Right lobe of liver (tissue), 6 donors: ENCODE data around the gene AMOTL2. TPM values are rescaled to one million over a fixed set of nuclear protein-coding genes. Genes with fewer than 3 reads are reported as not detected.

Experiments used
- ATAC-seq, 4 donors: fragments of 200-7000 bp; cut with Tn5 transposase; one replicate each; pipeline ENCODE4 v1.9.1; 2020; ENCODE audit warnings: mild to moderate bottlenecking in 4 of 4, moderate library complexity in 4 of 4
- DNase-seq, 3 donors: peaks; one replicate each; pipeline ENCODE4 v3.0.0-alpha.2; 2020
- H3K27ac ChIP-seq, 3 donors: fragments of 200-600 bp; one replicate each; pipeline ENCODE4 v1.8.0; 2022
- H3K27me3 ChIP-seq, 2 donors: fragments of 200-600 bp; one replicate each; pipeline ENCODE4 v1.8.0; 2022
- H3K36me3 ChIP-seq, 4 donors: fragments of 200-600 bp; sonication (generic) in 1 of 4; one replicate each; pipeline versions ENCODE4 v1.5.1 to v1.8.0; 2017 to 2022; ENCODE audit warnings: control low read depth in 1 of 4
- H3K4me1 ChIP-seq, 4 donors: fragments of 200-600 bp; sonication (generic) in 1 of 4; one replicate each; pipeline versions ENCODE4 v1.5.1 to v1.8.0; 2017 to 2022; ENCODE audit warnings: control low read depth in 1 of 4
- H3K4me3 ChIP-seq, 3 donors: fragments of 200-600 bp; one replicate each; pipeline ENCODE4 v1.8.0; 2022
- H3K9me3 ChIP-seq, 4 donors: fragments of 200-600 bp; sonication (generic) in 1 of 4; one replicate each; pipeline versions ENCODE4 v1.5.1 to v1.8.0; 2017 to 2022; ENCODE audit warnings: control low read depth in 1 of 4
- POLR2A ChIP-seq: fragments of 450-650 bp; IDR thresholded peaks from one replicate; pipeline ENCODE4 v1.6.1; 2017; ENCODE audit warnings: antibody characterized with exemption, mild to moderate bottlenecking
- WGBS: methylation state at CpG from one replicate; pipeline ENCODE4 v1.1.6; 2018; ENCODE audit warnings: low coverage, low lambda C conversion rate; ENCODE audit not compliant: insufficient coverage; ENCODE audit errors: missing lambda C conversion rate; 5-methylcytosine and 5-hydroxymethylcytosine counted together
- intact Hi-C, 2 donors: fragments of 100-400 bp; cut with DNase I; formaldehyde crosslinking; loops; one replicate each; pipeline versions ENCODE4 v1.11.2 to v1.14.1; 2022
- total RNA-seq, 6 experiments: library from RNA; depleted of rRNA in 2 of 6; stranded (reverse); fragments of >200 nt in 2 of 6; fragmentation: NEBNext Ultra II Directional in 3 of 6; extraction: Animal tissue kit (Norgen Biotek cat#: 25700) in 3 of 6; gene quantifications; one replicate each; pipeline versions ENCODE4 v1.1.0 to v1.2.4, GENCODE V29; 2016 to 2023
- TF ChIP-seq, protein P1 (sequence below), 4 donors: fragments of 200-600 bp in 3 of 4; fragments of 450-650 bp in 1 of 4; IDR thresholded peaks; one replicate each; pipeline versions ENCODE4 v1.5.1 to v1.8.0; 2016 to 2022; ENCODE audit warnings: antibody characterized with exemption in 4 of 4, mild to moderate bottlenecking in 2 of 4
- donor health status: DM: no; HTN: yes; CAD: no.
- donor health status: DM: no; HTN: no; CAD: no.
- donor health status: DM: no; HTN: no; CAD: no.
- donor health status: DM: no; HTN: yes; CAD: no.
- donor health status: DM: no; HTN: yes; CAD: no.

Gene AMOTL2
- total RNA-seq, 6 experiments from 2014 or later = 18.0 to 33.3 (median 21.8) TPM

- TF ChIP-seq, protein P1, sequence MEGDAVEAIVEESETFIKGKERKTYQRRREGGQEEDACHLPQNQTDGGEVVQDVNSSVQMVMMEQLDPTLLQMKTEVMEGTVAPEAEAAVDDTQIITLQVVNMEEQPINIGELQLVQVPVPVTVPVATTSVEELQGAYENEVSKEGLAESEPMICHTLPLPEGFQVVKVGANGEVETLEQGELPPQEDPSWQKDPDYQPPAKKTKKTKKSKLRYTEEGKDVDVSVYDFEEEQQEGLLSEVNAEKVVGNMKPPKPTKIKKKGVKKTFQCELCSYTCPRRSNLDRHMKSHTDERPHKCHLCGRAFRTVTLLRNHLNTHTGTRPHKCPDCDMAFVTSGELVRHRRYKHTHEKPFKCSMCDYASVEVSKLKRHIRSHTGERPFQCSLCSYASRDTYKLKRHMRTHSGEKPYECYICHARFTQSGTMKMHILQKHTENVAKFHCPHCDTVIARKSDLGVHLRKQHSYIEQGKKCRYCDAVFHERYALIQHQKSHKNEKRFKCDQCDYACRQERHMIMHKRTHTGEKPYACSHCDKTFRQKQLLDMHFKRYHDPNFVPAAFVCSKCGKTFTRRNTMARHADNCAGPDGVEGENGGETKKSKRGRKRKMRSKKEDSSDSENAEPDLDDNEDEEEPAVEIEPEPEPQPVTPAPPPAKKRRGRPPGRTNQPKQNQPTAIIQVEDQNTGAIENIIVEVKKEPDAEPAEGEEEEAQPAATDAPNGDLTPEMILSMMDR (IDR thresholded peaks at IDR 0.05) = no peak
- no peak for TF ChIP-seq POLR2A
- Histone ChIP-seq H3K4me3 (no peak overlapping the region), H3K27me3 (no peaks in the 10 kb centered on the region), H3K9me3 (no peaks in the 10 kb centered on the region), H3K36me3 (peaks cover 3 to 35% (median 17%) of the 10 kb centered on the region in 4 donors), H3K27ac (peak overlapping the region in 2 of 3 donors; percentile 20 to 65), H3K4me1 (peaks cover 0 to 48% (median 22%) of the 10 kb centered on the region in 4 donors)
- ATAC-seq = peak; percentile 72 to 82 (median 79)
- DNase-seq = peak in 2 of 3 donors; percentile 74 to 86
- intact Hi-C loops = no loop called here
- WGBS = 22% methylated on average over 5 of the region's 7 CpGs
These were observed 20.2 kb downstream of the AMOTL2 start for GRCh38 chr3:134353831-134354611.

GRCh38 chr3:134353171-134353825, 20.9 kb downstream of the AMOTL2 start:
- ATAC-seq (peak; percentile 36 to 65 (median 55)), DNase-seq (peak in 1 of 3 donors; percentile 78)
- TF ChIP-seq, protein P1 (IDR thresholded peaks at IDR 0.05) = no peak
- no peak for TF ChIP-seq POLR2A
- Histone ChIP-seq H3K36me3 (peaks cover 0 to 28% (median 13%) of the 10 kb centered on the region in 4 donors), H3K4me3 (no peak overlapping the region), H3K27ac (peak overlapping the region in 2 of 3 donors; percentile 20 to 65), H3K4me1 (peaks cover 0 to 48% (median 22%) of the 10 kb centered on the region in 4 donors), H3K9me3 (no peaks in the 10 kb centered on the region), H3K27me3 (no peaks in the 10 kb centered on the region)
- 54% methylated on average over 5 of the region's 8 CpGs for WGBS
- intact Hi-C loops = no loop called here

DNA sequence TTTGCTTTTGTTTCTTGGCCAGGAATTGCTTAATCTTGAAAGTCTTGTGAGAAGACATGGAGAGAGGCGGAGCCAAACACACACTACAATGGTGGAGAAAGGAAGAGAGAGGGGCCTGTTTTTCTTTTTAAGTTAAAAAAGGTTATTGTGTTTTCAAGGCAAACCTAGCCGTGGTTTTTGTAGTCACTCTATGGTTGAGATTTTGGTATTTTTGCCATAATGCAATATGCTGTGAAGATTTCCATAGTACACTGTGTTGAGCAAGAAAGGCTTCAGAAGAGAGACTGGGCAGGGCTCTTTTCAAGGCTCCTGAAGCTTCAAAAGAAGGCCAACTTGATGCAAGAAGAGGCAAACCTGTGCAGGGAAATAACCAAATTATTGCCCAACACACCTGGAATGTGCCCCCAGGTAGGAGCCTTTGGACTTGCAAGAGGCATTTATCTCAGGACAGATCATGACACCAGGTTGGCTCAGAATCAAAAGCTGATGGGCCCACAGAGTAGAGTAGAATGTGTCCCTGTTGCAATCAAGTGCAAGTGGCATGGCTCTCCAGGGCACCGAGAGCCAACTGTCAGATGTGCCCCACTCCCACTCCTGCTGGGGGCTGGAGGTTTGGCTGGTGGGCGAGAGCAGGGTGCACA, 22.1 kb downstream of the AMOTL2 start:
- Histone ChIP-seq H3K36me3 (peaks cover 0 to 16% (median 8%) of the 10 kb centered on the region in 4 donors), H3K9me3 (no peaks in the 10 kb centered on the region), H3K4me1 (peaks cover 0 to 48% (median 22%) of the 10 kb centered on the region in 4 donors), H3K4me3 (no peak overlapping the region), H3K27me3 (no peaks in the 10 kb centered on the region), H3K27ac (peak overlapping the region in 1 of 3 donors; percentile 65)
- DNase-seq (peak in 2 of 3 donors; percentile 47 to 93), ATAC-seq (peak; percentile 67 to 78 (median 70))
- intact Hi-C loops = no loop called here
- 45% methylated on average over 2 of the region's 4 CpGs for WGBS
- TF ChIP-seq, protein P1 (IDR thresholded peaks at IDR 0.05) = no peak
- no peak for TF ChIP-seq POLR2A

GRCh38 chr3:134351427-134351826, 22.8 kb downstream of the AMOTL2 start:
- TF ChIP-seq, protein P1 (IDR thresholded peaks at IDR 0.05) = no peak
- TF ChIP-seq POLR2A = no peak
- 56% methylated on average over 5 of the region's 5 CpGs for WGBS
- peaks cover 0 to 9% (median 4%) of the 10 kb centered on the region in 4 donors for H3K36me3 ChIP-seq
- H3K4me1 ChIP-seq = peaks cover 0 to 48% (median 22%) of the 10 kb centered on the region in 4 donors
- H3K4me3 ChIP-seq = no peak overlapping the region
- no peaks in the 10 kb centered on the region for H3K9me3 ChIP-seq
- ATAC-seq = no peak
- H3K27ac ChIP-seq = peak overlapping the region in 1 of 3 donors; percentile 39
- no peaks in the 10 kb centered on the region for H3K27me3 ChIP-seq
- DNase-seq = no peak
- intact Hi-C loops = no loop called here
